ENCODE results near the gene DIO3. TPM values are rescaled to one million over a fixed set of nuclear protein-coding genes. Genes with fewer than 3 reads are reported as not detected.

The DIO3 gene
- total RNA-seq, 1 experiment from 2014 or later = 4.4 TPM

DNA sequence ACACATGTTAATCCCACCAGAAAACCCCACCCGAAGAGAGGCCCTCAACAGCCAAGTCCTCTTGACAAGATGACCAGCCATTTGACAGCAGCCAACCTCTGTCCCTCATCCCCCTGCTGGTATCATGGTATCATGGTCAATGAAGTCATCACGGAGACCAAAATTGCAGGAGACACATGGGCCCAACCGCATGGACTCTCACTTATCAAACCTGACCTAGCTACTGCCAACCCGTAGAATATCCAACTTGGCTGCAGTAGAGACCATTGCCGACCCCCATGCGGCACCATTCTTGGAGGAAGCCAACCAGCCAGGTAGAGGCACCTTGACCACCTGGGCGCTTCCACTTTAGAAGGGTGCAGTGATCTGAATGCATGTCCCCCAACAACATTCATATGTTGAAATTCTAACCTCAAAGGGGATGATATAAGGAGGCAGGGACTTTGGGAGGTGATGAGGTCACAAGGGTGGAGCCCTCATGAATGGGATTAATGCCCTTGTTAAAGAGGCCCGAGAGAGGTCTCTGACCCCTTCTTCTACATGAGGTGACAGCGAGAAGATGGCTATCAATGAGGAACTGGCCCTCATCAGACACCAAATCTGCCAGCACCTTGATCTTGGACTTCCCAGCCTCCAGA, 33.3 kb downstream of the DIO3 start:
- BruUV-seq (replicated peaks) = no TSS peak
- in situ Hi-C loops (cut with HindIII; ENCODE audit: low pct_unique_long_range_greater_than_20kb, low sequenced_read_pairs) = no loop called here
- Histone ChIP-seq H3K27ac (ENCODE audit: low read length) (no peak overlapping the region), H3K4me3 (ENCODE audit: low read depth in 2 of 2, low read length in 2 of 2) (no peak overlapping the region), H3K9me3 (ENCODE audit: control insufficient read depth, insufficient read depth, low read depth, low read length) (no peaks in the 10 kb centered on the region), H3K27me3 (ENCODE audit: control insufficient read depth, insufficient read depth, low read length) (no peaks in the 10 kb centered on the region), H3K4me1 (ENCODE audit: control insufficient read depth, insufficient read depth, low read length) (no peaks in the 10 kb centered on the region), H3K36me3 (ENCODE audit: control insufficient read depth, insufficient read depth, low read length) (no peaks in the 10 kb centered on the region)
- ATAC-seq (no peak), DNase-seq (ENCODE audit: low read depth, low spot score) (no peak)
- ChIA-PET CTCF (no interaction called here), POLR2A (no interaction called here)
- intact Hi-C loops (cut with micrococcal nuclease; ENCODE audit: unreplicated experiment) = no loop called here
- TF ChIP-seq SIN3A (IDR thresholded peaks at IDR 0.05; ENCODE audit: borderline replicate concordance, insufficient read depth, low read depth, low read length) (no peak), POLR2AphosphoS5 (IDR thresholded peaks at IDR 0.05; ENCODE audit: low read depth, low read length) (no peak), TCF7L2 (IDR thresholded peaks at IDR 0.05; ENCODE audit: low read depth, low read length) (no peak)
- TF ChIP-seq, protein P1, sequence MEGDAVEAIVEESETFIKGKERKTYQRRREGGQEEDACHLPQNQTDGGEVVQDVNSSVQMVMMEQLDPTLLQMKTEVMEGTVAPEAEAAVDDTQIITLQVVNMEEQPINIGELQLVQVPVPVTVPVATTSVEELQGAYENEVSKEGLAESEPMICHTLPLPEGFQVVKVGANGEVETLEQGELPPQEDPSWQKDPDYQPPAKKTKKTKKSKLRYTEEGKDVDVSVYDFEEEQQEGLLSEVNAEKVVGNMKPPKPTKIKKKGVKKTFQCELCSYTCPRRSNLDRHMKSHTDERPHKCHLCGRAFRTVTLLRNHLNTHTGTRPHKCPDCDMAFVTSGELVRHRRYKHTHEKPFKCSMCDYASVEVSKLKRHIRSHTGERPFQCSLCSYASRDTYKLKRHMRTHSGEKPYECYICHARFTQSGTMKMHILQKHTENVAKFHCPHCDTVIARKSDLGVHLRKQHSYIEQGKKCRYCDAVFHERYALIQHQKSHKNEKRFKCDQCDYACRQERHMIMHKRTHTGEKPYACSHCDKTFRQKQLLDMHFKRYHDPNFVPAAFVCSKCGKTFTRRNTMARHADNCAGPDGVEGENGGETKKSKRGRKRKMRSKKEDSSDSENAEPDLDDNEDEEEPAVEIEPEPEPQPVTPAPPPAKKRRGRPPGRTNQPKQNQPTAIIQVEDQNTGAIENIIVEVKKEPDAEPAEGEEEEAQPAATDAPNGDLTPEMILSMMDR (IDR thresholded peaks at IDR 0.05) = no peak
- TF ChIP-seq, protein P2, sequence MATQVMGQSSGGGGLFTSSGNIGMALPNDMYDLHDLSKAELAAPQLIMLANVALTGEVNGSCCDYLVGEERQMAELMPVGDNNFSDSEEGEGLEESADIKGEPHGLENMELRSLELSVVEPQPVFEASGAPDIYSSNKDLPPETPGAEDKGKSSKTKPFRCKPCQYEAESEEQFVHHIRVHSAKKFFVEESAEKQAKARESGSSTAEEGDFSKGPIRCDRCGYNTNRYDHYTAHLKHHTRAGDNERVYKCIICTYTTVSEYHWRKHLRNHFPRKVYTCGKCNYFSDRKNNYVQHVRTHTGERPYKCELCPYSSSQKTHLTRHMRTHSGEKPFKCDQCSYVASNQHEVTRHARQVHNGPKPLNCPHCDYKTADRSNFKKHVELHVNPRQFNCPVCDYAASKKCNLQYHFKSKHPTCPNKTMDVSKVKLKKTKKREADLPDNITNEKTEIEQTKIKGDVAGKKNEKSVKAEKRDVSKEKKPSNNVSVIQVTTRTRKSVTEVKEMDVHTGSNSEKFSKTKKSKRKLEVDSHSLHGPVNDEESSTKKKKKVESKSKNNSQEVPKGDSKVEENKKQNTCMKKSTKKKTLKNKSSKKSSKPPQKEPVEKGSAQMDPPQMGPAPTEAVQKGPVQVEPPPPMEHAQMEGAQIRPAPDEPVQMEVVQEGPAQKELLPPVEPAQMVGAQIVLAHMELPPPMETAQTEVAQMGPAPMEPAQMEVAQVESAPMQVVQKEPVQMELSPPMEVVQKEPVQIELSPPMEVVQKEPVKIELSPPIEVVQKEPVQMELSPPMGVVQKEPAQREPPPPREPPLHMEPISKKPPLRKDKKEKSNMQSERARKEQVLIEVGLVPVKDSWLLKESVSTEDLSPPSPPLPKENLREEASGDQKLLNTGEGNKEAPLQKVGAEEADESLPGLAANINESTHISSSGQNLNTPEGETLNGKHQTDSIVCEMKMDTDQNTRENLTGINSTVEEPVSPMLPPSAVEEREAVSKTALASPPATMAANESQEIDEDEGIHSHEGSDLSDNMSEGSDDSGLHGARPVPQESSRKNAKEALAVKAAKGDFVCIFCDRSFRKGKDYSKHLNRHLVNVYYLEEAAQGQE (IDR thresholded peaks at IDR 0.05; ENCODE audit: insufficient read depth in 1 of 2, low read depth in 2 of 2, low read length in 1 of 2) = no peak

DNA sequence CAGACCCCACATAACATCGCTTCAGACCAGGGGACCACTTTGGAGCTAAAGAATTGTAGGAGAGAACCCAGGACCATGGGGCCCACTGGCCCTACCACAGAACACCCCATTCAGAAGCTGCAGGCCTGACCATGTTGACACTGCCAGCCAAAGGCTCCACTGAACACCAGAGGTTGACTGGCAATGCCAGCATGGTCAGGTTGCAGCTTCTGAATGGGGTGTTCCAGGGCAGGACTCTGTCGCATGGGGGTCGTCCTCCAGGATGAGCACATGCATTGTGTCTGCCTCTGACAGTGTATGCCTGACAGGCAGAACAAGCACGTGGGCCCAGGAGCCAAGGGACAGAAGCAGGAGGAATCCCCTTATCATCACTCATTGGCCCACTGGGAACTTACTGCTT, 34.1 kb downstream of the DIO3 start:
- no TSS peak for BruUV-seq (replicated peaks)
- DNase-seq (ENCODE audit: low read depth, low spot score) (no peak), ATAC-seq (no peak)
- TF ChIP-seq, protein P2 (IDR thresholded peaks at IDR 0.05; ENCODE audit: insufficient read depth in 1 of 2, low read depth in 2 of 2, low read length in 1 of 2) = no peak
- TF ChIP-seq POLR2AphosphoS5 (IDR thresholded peaks at IDR 0.05; ENCODE audit: low read depth, low read length) = no peak
- TF ChIP-seq TCF7L2 (IDR thresholded peaks at IDR 0.05; ENCODE audit: low read depth, low read length) = no peak
- no peak for TF ChIP-seq SIN3A (IDR thresholded peaks at IDR 0.05; ENCODE audit: borderline replicate concordance, insufficient read depth, low read depth, low read length)
- H3K4me3 ChIP-seq (ENCODE audit: low read depth in 2 of 2, low read length in 2 of 2) = no peak overlapping the region
- no peaks in the 10 kb centered on the region for H3K9me3 ChIP-seq (ENCODE audit: control insufficient read depth, insufficient read depth, low read depth, low read length)
- no peaks in the 10 kb centered on the region for H3K36me3 ChIP-seq (ENCODE audit: control insufficient read depth, insufficient read depth, low read length)
- intact Hi-C loops (cut with micrococcal nuclease; ENCODE audit: unreplicated experiment) = no loop called here
- ChIA-PET CTCF (no interaction called here), POLR2A (no interaction called here)
- H3K4me1 ChIP-seq (ENCODE audit: control insufficient read depth, insufficient read depth, low read length) = no peaks in the 10 kb centered on the region
- no peaks in the 10 kb centered on the region for H3K27me3 ChIP-seq (ENCODE audit: control insufficient read depth, insufficient read depth, low read length)
- H3K27ac ChIP-seq (ENCODE audit: low read length) = no peak overlapping the region
- in situ Hi-C loops (cut with HindIII; ENCODE audit: low pct_unique_long_range_greater_than_20kb, low sequenced_read_pairs) = no loop called here
